NCI-H2171 (cell line): ENCODE results near the gene PLPPR3.

Source experiments
- DNase-seq: peaks from one replicate; lab custom pipeline; 2025; lab: John Stamatoyannopoulos, UW

Gene PLPPR3

DNA sequence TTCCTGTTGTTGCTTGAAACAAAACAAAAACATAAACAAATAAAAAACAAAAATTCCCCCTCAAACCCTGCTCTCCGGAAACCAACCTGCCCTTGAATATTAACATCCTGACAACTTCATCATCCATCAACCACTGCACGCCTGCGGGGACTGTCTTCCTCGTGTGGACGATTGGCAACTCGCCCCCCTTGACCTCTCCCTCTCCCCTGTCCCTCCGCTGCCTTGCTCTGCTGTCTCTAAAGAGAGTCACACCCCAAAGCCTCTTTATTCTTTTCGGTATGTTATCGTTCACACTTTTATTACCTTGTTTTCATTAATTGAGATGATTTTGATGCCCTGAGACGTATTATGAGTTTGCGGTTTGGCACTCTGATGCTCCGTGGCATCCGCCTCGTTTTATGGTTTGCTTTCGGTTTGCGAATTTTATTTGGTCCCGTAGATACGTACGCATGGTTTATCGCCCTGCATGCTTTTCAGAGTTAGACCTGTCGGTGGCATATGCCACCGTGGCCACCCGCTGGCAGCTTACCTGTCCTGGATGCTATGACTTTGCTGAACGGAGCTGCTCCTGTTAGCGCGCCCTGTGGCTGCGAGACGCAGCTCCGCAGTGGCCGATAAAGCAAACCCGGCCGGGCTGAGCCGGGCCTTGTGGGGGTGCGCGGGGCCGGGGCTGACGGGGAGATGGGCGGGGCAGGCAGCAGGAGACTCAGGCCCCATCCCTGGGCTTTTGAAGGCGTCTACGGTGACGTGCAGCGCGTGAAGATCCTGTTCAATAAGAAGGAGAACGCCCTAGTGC is 13.9 kb downstream of the PLPPR3 start:
- DNase-seq = no peak

DNA sequence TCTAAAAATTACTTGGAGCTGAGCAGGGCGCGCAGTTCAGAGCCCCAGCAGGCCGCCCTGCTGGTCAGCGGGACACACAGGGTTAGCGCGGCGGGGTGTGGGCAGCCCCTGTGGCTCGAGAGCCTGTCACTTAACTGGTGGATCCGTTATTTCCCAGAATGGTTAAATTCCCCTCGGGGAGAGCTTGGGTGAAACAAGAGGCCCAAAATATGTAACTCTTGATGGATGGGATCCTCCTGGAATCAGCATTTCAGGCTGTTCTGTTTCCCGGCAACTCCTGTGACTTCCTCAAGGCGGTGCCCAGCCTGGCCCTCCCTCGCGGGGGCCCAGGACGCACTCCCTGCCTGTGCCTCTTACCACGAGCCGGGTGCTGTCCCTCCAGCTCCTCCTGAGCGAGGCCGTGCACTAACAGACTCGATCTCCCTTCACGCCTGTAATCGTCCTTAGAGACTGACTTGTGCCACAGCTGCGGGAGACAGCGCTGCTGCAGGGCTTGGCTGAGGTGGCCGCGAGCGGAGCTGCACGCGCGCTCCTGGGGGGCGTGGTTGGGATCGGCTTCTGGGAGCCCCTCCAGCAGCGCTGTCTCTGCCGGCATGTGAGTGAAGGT is 14.8 kb downstream of the PLPPR3 start:
- DNase-seq = no peak

DNA sequence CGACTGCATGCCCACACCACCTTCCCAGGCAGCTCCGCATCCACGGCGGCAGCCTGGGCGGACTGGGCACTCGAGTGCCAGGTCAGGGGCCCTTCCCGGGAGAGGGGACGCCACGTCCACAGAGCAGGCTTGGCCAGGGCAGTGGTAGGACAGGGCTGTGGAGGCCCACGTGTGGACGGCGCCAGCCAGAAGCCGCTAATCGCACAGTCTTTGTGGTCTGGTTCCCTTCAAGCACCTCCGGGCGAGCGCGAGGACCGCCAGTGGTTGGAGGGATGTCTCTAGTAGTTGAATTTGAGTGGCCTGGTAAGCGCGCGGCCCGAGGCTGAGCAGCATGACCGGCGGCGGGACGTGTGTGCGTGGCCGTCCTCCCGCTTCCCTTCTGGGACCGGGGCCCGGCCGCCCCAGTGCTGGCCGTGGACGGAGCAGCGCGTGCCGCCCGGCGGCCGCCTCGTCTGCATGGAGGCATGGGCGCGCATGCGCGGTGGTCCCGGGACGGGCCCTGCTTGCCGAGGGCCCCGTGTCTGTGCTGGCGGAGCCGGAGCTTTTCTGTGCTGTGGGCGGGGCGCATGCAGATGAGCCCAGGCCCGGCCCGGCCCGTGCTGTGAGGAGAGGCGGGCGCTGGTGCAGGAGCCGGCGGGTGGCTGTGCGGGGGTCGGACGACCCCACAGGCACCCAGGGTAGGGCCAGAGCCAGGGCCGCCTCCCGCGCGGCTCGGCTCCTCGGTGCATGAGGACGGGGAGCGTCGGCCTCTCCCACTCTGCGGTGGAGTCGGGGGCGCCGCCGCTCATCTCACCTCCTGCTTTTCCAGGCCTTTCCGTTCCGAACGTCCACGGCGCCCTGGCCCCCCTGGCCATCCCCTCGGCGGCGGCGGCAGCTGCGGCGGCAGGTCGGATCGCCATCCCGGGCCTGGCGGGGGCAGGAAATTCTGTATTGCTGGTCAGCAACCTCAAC is 15.9 kb downstream of the PLPPR3 start:
- no peak for DNase-seq

DNA sequence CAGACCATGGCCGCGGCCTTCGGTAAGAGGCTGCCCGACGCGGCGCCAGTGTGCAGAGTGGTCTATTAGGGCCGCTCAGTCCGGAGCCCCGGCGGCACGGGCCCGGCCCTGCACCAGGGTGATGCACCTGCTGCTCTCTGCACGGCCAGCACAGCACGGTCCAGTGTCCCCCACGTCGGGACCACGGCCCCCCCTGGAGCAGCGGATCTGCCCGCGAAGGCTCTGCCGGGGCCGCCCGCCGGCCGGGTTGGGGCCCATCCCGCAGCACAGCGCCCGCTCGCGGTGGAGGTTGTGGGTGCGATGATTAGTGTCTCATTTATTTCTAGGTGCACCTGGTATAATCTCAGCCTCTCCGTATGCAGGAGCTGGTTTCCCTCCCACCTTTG is 16.6 kb downstream of the PLPPR3 start:
- DNase-seq = no peak

DNA sequence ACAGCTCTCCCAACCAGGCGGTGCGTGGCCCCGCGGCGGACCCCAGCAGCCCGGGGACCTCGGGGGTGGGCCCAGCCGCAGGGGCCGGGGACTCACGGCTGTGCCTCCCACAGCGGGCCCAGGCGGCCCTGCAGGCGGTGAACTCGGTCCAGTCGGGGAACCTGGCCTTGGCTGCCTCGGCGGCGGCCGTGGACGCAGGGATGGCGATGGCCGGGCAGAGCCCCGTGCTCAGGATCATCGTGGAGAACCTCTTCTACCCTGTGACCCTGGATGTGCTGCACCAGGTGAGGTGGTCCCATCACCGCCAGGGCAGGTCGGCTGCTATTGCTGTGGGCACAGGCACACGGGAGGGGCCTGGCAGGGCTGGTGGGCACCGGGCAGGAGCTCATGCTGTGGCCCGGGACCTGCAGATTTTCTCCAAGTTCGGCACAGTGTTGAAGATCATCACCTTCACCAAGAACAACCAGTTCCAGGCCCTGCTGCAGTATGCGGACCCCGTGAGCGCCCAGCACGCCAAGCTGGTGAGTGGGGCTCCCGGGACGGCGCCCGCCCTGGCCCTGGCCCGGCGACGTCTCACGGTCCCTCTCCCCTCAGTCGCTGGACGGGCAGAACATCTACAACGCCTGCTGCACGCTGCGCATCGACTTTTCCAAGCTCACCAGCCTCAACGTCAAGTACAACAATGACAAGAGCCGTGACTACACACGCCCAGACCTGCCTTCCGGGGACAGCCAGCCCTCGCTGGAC is 17.2 kb downstream of the PLPPR3 start:
- no peak for DNase-seq

DNA sequence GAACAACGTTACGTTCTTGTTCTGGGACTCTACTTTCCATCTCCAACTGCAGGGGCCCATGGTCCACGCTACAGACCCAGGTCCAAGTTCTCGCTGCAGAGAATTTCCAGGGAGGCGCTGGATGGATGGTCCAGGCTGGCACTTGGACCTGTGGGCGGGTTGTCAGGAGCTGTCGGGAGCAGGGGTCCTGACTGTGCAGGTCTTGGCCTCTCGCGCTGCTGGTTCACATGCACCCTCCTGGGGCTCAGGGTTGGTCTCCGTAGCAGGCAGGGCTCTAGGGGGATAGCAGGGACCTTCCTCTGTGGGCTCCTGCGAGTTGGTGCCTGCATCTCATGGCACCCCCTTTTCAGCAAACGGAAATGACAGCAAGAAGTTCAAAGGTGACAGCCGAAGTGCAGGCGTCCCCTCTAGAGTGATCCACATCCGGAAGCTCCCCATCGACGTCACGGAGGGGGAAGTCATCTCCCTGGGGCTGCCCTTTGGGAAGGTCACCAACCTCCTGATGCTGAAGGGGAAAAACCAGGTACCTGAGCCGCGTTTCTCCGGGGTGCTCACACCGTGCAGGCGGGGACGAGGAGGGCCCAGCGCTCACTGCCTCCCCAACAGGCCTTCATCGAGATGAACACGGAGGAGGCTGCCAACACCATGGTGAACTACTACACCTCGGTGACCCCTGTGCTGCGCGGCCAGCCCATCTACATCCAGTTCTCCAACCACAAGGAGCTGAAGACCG is 17.9 kb downstream of the PLPPR3 start:
- no peak for DNase-seq

DNA sequence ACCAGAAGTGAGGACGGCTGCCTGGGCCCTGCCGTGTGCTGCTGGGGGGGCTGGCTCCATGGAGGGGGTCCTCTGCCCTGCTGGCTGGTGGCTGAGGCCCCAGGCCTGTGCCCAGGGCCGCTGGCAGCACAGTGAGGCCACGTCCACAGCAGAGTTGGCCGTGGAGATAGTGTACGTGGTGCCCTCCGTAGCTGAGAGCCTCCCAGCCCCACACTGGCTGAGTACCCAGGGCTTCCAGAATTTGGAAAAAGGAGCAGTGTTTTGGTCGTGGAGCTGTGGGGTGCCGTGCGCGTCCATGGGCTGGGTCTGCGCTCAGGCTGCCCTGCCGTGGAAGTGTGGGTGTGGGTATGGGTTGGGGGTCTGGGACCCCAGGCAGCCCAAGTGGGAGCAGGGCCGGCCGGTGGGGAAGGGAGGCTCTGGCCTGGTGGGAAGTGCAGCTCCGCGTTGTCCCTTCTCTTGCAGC is 18.6 kb downstream of the PLPPR3 start:
- DNase-seq = no peak

DNA sequence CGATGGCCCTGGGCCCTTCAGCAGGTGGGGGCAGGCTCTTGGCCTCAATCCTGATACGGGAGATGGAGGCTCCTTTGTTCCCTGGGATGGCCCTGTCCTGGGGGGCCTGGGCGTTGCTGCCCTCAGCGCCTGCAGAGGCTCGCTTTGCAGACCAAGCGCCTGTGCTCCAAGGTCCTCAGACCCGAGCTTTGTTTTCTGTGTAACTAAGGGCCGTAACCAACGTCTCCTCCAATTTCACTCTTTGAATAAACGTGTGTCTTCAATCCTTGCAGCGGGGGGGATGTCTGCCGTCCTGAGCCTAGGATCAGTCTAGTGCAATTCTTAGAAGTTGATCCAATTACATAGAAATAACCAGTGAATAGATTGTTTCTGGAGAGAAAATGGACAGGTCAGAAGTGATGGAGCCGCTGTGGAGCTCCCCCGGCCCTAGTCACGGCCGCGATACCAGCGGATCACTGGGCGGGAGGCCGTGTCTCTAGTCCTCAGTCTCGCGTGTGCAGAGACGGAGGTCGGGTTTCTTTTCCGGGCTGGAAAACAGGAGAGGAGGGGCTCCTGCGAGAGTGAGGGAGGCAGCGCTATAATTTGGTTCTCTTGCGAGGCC is 19.2 kb downstream of the PLPPR3 start:
- no peak for DNase-seq

DNA sequence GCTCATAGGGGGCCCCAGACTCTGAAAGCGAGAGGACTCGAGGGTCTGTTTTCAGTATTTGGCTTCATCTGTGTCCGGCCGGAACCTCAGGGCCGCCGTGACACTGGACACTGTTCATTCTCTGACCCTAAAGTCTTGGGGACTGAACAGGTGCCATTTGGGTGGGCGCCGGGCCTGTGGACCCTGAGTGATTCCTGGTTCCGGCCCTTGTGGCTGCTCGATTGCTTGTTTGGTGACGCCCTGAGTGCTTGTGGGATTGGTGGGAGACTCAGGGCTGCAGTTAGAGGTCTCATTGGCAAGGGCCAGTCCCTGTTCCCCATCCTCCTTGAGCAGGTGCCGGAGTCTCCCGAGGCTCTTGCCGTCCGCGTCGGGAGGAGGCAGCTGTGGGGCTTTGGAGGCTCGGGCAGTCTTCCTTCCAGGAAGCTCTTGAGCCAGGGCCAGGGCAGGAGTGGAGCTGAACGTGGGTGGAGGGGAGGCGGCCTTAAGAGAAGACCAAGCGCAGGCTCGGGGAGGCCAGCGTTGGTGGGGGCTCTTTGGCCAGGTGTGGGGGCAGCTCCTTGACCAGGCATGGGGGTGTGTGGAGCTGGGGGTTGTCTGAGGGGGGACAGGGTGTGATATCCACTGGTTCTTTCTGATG is 19.8 kb downstream of the PLPPR3 start:
- no peak for DNase-seq

DNA sequence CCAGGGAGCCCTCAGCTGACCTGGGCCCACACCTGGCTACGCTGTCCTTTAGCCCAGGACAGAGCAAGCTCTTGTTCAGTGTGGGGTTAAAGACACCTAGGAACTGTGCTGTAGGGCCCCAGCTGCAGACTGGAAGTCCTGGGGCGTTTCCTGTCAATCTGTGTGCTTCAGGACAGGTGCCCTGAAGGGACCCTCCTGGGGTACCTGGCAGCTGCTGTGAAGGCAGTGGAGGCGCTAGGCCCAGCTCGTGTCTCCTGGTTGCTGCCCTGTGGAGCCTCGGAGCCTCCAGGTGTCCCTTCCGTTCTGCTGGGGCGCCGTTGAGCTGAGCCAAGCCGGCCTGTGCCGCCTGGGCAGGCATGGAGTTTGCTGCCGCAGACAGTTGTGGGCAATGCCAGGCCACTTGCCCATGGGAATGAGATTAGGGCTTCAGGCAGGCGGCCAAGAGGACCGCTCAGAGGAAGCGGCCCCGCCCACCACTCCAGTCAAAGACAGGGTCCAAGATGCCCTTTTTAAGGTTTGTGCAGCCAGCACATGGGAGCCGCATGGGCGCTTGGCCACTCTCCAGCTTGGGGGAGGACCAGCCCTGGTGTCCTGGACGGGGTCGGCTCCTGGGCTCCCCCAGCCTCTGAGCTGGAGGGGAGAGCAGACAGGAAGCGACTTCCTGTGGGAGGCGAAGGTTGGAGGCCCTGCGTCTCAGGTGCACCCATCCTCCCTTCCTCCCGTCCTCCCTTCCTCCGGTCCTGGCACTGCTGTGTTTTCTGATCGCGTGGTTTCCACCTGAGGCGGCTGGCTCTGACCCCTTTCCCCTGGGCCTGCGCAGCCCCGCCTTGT is 20.5 kb downstream of the PLPPR3 start:
- DNase-seq = no peak

DNA sequence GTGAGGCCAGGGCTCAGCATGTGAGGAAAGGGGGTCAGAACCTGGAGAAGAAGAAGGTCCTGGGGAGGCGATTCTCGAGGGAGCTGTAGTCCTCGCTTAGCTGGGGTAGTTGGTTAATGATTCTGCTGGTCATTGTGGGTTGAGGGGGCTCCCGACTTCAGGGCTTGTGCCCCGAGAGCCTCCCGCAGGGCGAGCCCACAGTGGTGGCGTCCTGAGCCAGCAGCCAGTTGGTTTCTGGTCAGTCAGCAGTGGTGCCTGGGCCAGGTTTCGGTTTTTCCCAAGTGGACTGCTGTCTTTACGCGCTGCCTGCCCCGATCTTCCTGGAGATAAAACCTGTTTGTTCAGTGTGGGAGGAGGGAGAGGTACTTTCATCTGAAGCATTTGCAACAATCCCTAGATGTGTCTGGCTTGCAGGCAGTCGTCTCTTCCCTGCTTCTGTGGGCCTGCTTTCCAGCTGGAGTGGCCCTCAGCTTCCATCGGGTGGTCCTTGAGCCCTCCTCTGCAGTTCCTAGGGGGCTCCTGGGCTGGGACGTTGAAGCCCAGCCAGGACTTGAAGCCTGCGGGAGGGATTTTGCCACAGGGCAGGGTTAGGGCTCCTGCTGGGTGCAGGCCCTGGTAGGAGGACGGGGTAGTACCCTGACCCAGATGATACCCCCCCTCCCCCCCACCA is 21.3 kb downstream of the PLPPR3 start:
- no peak for DNase-seq

DNA sequence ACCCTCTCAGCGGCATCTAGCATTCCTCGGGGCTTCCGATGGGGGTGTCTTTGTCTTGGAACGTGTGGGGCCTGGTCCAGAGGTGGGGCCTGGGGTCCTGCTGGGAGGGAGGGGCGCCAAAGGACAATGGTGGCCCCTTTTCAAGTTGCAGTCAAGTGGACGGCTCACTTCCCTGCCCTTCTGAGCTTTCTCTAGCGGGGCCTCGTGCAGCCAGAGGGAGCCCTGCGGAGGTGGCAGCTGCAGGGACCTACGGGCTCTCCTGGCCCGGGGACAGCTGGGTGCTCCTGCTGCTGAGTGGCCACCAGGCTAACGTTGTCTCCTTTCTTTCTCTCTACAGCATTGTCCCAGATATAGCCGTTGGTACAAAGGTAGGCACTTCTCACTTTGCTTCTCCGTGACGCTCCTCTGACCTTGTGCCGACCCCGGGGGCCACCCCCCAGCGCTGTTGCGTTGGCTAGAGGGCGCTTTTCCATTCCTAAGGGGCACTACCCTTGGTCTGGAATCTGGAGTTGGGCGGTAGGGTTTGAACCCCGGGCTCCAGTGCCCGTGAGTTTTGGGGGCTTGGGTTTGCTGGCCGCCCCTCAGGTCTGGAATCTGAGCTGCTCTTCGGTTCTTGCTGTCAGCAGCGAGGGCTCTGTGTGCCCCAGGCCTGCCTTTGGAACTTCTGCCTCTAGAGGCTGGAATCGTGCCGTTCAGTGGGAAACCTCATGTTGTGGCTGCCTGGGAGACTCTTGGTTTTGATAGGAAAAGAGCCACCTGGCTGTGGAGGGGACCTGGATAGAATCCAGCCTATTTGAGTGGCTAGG is 22.5 kb downstream of the PLPPR3 start:
- DNase-seq = no peak

DNA sequence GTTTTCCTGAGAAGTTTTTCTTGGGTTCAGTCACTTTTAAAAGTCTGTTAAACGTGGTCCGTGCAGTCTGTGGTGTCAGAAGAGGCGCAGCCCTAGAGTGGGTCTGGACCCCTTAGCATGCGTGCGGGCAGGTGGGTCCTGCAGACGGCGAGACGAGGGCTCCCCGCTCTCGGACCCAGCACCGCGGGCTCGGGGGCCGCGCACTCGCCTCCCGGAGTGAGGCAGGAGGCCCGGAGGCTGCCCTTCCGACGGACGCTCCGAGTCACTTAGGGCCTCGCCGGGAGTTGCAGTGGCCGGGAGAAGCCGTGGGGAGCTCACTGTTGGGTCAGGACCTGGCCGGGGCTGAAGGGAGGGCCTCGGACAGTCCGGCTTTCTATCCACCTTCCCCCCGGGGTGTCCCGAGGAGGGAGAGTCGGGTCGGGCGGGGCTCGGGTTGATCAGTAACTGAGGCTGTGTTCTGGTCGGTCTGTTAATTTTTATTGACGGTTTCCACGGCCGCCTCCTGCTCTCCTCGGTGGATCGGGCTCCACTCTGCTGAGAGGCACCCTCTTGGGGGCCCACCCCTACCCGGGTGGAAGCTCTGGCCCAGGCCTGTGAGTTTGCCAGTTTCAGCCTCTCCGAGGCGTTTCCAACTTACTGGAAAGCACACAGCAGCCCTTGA is 23.2 kb downstream of the PLPPR3 start:
- no peak for DNase-seq

DNA sequence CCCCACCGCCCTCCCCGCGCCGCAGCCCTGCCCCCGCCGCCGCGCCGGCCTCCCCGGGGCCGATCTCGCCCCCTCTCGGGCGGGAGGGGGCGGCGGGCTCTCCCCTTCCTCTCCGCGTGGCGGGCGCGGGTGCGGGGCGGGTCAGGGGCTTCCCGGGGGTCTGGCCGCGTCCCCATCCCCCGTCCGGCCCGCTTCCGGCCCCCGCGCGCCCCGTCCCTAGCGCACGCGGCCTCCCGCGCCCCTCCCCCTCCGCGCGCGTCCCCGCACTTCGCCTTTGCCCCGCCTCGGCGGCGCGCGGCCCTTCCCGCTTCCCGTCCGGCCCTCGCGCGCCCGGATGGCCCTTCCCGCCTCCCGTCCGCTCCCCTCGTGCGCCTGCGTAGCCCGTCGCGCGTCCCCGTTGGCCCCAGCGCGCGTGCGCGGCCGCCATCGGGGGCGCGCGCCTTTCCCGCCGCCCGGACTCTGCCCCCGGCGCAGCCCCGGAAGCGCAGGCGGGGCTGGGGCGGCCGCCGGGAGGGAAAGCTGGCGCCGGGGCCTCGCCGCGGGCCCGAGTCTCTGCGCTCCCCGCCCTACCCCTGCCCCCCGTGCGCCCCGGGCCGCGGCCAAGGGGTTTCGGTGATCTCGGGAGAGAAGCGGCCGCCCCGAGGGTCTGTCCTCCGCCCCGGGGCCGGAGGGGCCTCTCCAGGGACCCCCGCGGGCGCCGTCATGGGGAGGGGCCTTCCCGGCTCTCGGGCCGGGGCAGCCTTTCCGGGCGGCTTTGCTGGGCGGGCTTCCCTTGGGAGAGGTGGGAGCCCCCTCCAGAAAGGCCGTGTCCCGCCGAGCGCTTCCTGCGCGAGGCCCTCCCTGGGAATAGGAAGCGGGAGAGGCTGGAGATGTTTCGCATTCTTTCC is 24.0 kb downstream of the PLPPR3 start:
- DNase-seq = peak; percentile 95

DNA sequence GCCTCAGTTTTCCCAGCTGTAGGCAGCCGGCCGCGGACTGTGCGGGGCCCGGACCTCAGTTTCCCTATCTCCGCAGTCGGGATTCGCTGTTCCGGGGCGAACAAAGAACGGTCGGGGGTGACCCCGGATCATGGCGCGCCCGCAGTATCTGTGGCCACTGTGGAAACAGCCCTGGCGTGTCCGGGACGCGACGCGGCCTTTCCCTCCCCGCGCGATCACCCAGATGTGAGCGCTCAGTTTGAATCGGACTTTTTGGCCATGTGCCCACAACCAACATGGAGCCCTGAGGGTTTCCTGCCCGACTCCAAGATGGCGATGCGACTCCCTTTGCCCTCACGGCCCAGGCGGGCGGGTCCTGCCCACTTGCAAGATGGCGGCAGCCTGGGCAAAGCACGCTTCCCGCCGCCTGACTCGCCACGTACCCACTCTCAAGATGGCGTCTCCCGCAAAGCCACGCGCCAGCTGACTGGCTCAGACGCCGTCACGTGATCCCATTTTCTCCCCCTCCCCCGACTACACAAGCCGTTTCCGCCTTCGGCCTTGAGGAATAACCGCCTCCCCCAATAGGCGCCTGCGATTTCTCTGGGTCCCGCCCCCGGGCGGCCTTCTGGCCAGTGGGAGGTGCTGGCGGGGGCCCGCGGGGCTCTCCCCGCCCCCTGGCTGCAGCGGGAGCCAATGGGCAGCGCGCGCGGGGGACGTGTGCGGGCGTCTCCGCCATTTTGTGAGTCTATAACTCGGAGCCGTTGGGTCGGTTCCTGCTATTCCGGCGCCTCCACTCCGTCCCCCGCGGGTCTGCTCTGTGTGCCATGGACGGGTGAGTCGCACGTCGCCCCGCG is 24.8 kb downstream of the PLPPR3 start, which contains the start of gene PTBP1:
Gene PTBP1 (plus strand): TSS at position 761 of the 836 bp plus-strand sequence. CDS start 46 bp downstream, at position 807.
- DNase-seq = peak; percentile 100
